ENCODE results near the gene PUS10. TPM values are rescaled to one million over a fixed set of nuclear protein-coding genes. Genes with fewer than 3 reads are reported as not detected.

The PUS10 gene
- total RNA-seq, 1 donor from 2014 or later = 8.9 TPM

Other genes with a start within 250 kb of the PUS10 start
- gene REL, start 136.7 kb downstream of the PUS10 start, total RNA-seq = 29.1 TPM
- gene PEX13, start 535 bp downstream of the PUS10 start, total RNA-seq = 26.9 TPM
- 11.1 TPM for gene SANBR, start 47.6 kb upstream of the PUS10 start, total RNA-seq
- 15.1 TPM for gene C2orf74, start 143.9 kb upstream of the PUS10 start, total RNA-seq